AG04450 (cell line): Measurements from ENCODE around the gene TMPRSS9. TPM values are rescaled to one million over a fixed set of nuclear protein-coding genes. Genes with fewer than 3 reads are reported as not detected.
"Not testable (repeated sequence)": the region's sequence is repeated elsewhere in the genome, so short reads cannot be mapped to it uniquely, and the experiment has no call there.

Source experiments
- CTCF ChIA-PET: fragments of 300-600, 350-600 bp; formaldehyde crosslinking; extraction: SDS; loops from one replicate; lab custom pipeline; 2022; ENCODE audit warnings: antibody characterized with exemption, inconsistent platforms; lab: Charles Lee
- POLR2A ChIA-PET: fragments of 350-600 bp; formaldehyde crosslinking; extraction: SDS; loops from one replicate; lab custom pipeline; 2021; ENCODE audit warnings: antibody characterized with exemption, inconsistent platforms; lab: Yijun Ruan, JAX
- DNase-seq: peaks from one replicate; pipeline ENCODE4 v3.0.0-alpha.2; 2011; ENCODE audit warnings: low read depth, low spot score
- H3K27ac ChIP-seq: one replicate; pipeline ENCODE4 v1.5.1; 2012; ENCODE audit warnings: low read depth, low read length, control low read depth
- H3K27me3 ChIP-seq: one replicate; pipeline ENCODE4 v1.6.0; 2012; ENCODE audit warnings: low read length; ENCODE audit not compliant: control insufficient read depth, insufficient read depth
- H3K4me3 ChIP-seq: 2 replicates; pipeline ENCODE4 v1.5.1; 2011; ENCODE audit warnings: mild to moderate bottlenecking, low read depth, low read length, control low read depth
- H3K9me3 ChIP-seq: 2 replicates; pipeline ENCODE4 v1.5.1; 2012; ENCODE audit warnings: low read length; ENCODE audit not compliant: control insufficient read depth, insufficient read depth
- polyA plus RNA-seq: library from polyadenylated mRNA; depleted of rRNA; stranded (reverse); fragments of >200 nt; gene quantifications from 2 replicates; pipeline ENCODE4 v1.2.3, GENCODE V29; 2011
- TF ChIP-seq, protein P1 (sequence below): IDR thresholded peaks from 2 replicates; pipeline ENCODE4 v1.5.1; 2011; ENCODE audit warnings: low read depth, low read length, control low read depth, inconsistent platforms

Gene TMPRSS9
- polyA plus RNA-seq, 1 experiment, result not detected

DNA sequence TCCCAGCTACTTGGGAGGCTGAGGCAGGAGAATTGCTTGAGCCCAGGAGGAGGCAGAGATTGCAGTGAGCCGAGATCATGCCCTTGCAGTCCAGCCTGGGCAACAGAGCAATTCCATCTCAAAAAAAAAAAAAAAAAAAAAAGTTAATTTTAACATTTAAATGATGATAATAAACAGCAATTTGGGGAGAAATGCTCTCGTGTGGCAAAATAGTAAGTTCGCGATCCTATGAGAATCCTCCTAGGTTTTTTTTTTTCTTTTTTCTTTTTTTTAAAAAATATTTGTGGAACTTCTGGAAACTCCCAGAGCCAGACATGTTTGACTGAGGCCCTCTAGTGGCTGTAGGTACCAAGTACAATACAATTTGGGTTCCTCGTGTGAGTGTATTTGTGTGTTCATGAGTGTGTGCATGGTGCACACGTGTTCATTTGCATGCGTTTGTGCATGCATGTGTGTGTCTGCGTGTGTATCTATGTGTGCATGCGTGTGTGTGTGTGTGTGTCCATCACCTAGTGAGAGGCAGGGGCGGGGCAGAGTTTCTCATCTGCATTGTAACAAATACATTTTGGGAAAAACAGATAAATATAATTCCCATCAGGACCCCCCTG lies 31.2 kb downstream of the TMPRSS9 start:
- DNase-seq, result peak; percentile 33
- CTCF ChIA-PET, result interaction anchor here (0.6 to 2.2 kb wide), 12 partner anchors 11 to 344 kb away, joined by 3 to 7 read pairs (median 3); partner anchors contain the start of gene PLEKHJ1

DNA sequence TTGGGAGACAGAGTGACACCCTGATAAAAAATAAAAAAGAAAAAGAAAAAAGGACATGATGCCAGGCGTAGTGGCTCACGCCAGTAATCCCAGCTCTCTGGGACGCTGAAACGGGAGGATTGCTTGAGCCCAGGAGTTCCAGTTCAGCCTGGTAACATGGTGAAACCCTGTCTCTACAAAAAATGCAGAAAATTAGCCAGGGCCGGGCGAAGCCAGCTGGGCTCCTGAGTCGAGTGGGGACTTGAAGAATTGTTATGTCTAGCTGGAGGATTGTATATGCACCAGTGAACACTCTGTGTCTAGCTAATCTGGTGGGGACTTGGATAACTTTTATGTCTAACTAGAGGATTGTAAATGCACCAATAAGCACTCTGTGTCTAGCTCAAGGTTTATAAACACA lies 32.3 kb downstream of the TMPRSS9 start:
- CTCF ChIA-PET, result interaction anchor here (0.6 to 2.2 kb wide), 8 partner anchors 9 to 1593 kb away, joined by 3 to 6 read pairs (median 4); partner anchors contain the start of gene PLEKHJ1

More for the DNA sequence above, 31.2 kb downstream of the TMPRSS9 start:
- no peak overlapping the region for H3K4me3 ChIP-seq
- POLR2A ChIA-PET, result interaction anchor here (1.2 kb wide), 1 partner anchor 85 kb away, joined by 4 read pairs; the partner anchor contains the start of gene GADD45B
- TF ChIP-seq, protein P1, sequence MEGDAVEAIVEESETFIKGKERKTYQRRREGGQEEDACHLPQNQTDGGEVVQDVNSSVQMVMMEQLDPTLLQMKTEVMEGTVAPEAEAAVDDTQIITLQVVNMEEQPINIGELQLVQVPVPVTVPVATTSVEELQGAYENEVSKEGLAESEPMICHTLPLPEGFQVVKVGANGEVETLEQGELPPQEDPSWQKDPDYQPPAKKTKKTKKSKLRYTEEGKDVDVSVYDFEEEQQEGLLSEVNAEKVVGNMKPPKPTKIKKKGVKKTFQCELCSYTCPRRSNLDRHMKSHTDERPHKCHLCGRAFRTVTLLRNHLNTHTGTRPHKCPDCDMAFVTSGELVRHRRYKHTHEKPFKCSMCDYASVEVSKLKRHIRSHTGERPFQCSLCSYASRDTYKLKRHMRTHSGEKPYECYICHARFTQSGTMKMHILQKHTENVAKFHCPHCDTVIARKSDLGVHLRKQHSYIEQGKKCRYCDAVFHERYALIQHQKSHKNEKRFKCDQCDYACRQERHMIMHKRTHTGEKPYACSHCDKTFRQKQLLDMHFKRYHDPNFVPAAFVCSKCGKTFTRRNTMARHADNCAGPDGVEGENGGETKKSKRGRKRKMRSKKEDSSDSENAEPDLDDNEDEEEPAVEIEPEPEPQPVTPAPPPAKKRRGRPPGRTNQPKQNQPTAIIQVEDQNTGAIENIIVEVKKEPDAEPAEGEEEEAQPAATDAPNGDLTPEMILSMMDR, result peak; percentile 83
- H3K9me3 ChIP-seq, result no peaks in the 10 kb centered on the region; the same call in none of the 2 replicates
- peaks cover 6% of the 10 kb centered on the region for H3K27me3 ChIP-seq
- H3K27ac ChIP-seq, result no peak overlapping the region

DNA sequence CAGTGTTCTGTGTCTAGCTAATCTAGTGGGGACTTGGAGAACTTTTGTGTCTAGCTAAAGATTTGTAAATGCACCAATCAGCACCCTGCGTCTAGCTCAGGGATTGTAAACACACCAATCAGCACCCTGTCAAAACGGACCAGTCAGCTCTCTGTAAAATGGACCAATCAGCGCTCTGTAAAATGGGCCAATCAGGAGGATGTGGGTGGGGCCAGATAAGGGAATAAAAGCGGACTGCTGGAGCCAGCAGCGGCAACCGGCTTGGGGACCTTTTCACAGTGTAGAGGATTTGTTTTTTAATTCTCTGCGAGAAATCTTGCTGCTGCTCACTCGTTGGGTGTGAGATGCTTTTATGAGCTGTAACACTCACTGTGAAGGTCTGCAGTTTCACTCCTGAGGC lies 32.8 kb downstream of the TMPRSS9 start:
- H3K27me3 ChIP-seq, H3K4me3 ChIP-seq, H3K27ac ChIP-seq, DNase-seq, H3K9me3 ChIP-seq: not testable (repeated sequence)
- CTCF ChIA-PET, result interaction anchor here (1.3 to 2.2 kb wide), 3 partner anchors 9 to 234 kb away, joined by 3 to 6 read pairs (median 4); no protein-coding TSS in a partner anchor
- POLR2A ChIA-PET, result interaction anchor here (0.6 kb wide), 1 partner anchor 237 kb away, joined by 4 read pairs; no protein-coding TSS in a partner anchor

More for the DNA sequence above, 32.3 kb downstream of the TMPRSS9 start:
- Histone ChIP-seq H3K4me3 (no peak overlapping the region), H3K9me3 (no peaks in the 10 kb centered on the region; the same call in none of the 2 replicates), H3K27me3 (peaks cover 5% of the 10 kb centered on the region), H3K27ac (no peak overlapping the region)
- POLR2A ChIA-PET, result interaction anchor here (1.2 kb wide), 1 partner anchor 84 kb away, joined by 4 read pairs; the partner anchor contains the start of gene GADD45B
- TF ChIP-seq, protein P1, result no peak
- no peak for DNase-seq

GRCh38 chr19:2394054-2394441 lies 34.0 kb downstream of the TMPRSS9 start:
- TF ChIP-seq, protein P1, result no peak
- no peaks in the 10 kb centered on the region; the same call in none of the 2 replicates for H3K9me3 ChIP-seq
- H3K4me3 ChIP-seq, result no peak overlapping the region
- POLR2A ChIA-PET, result interaction anchor here (0.6 kb wide), 1 partner anchor 82 kb away, joined by 6 read pairs; the partner anchor contains the start of gene GADD45B
- H3K27ac ChIP-seq, result no peak overlapping the region
- peaks cover 3% of the 10 kb centered on the region for H3K27me3 ChIP-seq
- CTCF ChIA-PET, result interaction anchor here (0.6 to 0.7 kb wide), 2 partner anchors 85 to 158 kb away, joined by 3 read pairs; partner anchors contain the start of gene PLEKHJ1
- no peak for DNase-seq

DNA sequence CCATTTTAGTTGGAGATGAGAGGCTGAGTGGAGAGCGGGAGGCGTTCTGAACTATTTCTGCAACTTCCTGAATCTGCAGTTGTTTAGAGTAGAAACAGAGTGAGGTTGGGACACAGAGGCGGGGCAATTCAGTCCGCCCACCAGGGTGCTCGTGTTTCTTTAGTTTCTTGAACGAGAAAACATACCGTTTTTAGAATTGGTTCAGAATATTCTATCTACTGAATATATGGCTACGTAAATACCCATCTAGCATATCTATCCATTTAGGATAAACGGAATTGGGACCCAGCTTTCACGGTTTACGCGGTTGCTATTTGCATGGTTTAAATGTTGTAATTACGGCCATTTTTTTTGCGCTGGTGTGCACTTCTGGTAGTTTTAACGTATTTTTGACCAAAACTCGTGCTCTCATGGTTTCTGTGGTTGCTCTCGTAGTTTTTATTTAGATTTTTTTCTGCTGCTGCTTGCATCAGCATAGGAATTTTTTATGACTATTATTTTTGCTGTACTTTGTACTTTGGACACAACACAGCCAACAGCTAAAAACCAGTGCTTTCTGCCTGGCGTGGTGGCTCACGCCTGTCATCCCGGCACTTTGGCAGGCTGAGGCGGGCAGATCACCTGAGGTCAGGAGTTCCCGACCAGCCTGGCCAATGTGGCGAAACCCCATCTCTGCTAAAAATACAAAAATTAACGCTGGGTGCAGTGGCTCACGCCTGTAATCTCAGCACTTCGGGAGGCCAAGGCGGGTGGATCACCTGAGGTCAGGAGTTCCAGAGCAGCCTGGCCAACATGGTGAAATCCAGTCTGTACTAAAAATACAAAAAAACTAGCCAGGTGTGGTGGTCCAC lies 34.6 kb downstream of the TMPRSS9 start:
- Histone ChIP-seq H3K9me3 (no peaks in the 10 kb centered on the region; the same call in none of the 2 replicates), H3K4me3 (no peak overlapping the region), H3K27me3 (peaks cover 3% of the 10 kb centered on the region), H3K27ac (no peak overlapping the region)
- POLR2A ChIA-PET, result no interaction called here
- TF ChIP-seq, protein P1, result no peak
- CTCF ChIA-PET, result interaction anchor here (0.7 kb wide), 1 partner anchor 159 kb away, joined by 3 read pairs; the partner anchor contains the start of gene PLEKHJ1
- no peak for DNase-seq

GRCh38 chr19:2395293-2395829 lies 35.3 kb downstream of the TMPRSS9 start:
- DNase-seq, H3K4me3 ChIP-seq, H3K9me3 ChIP-seq, H3K27ac ChIP-seq, CTCF ChIA-PET, POLR2A ChIA-PET, H3K27me3 ChIP-seq: not testable (repeated sequence)

DNA sequence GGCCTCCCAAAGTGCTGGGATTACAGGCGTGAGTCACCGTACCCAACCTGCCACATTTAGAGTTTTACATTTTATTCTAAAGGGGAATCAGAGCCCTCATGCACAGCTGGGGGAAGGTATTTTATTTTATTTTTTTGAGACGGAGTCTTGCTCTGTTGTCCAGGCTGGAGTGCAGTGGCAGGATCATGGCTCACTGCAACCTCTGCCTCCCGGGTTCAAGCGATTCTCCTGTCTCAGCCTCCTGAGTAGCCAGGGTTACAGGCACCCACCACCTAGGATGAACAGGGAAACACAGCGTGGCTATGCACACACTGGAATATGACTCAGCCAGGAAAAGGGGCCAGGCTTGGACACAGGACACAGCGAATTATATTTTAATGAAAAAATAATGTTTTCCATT lies 37.1 kb downstream of the TMPRSS9 start:
- POLR2A ChIA-PET, CTCF ChIA-PET, H3K4me3 ChIP-seq, DNase-seq, H3K27ac ChIP-seq, H3K27me3 ChIP-seq, H3K9me3 ChIP-seq: not testable (repeated sequence)
